ENCODE measurements around the gene IRF2BP1.
"Not testable (repeated sequence)": the region's sequence is repeated elsewhere in the genome, so short reads cannot be mapped to it uniquely, and the experiment has no call there.

Gene IRF2BP1

GRCh38 chr19:45901912-45902650 is 16.1 kb upstream of the IRF2BP1 start, which contains the start of gene MYPOP:
MYPOP (minus strand) TSS chr19:45902613; CDS start chr19:45901773, 840 bp downstream.
- DNase-seq, result peak; percentile 20

DNA sequence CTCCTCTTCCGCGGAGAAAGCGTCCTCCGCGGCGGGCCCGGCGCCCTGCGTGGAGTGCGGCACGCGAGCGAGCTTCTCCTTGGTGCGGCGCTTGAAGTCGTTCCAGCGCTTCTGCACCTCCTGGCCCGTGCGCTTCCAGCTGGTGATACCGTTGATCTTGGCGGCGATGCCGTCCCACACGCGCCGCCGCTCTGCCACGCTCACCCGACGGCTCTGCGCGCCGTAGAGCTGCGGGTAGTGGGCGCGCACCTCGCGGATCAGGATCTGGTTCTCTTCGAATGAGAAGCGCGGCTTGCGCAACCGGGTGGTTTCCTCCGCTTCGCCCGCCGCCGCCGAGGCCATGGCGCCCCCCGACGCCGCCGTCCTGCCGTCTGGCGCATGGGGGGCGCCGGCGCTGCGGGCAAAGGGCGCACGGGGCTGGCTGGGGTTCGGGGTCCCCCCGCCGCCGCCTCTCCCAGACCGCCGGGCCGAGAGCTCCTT is 15.5 kb upstream of the IRF2BP1 start:
- peak; percentile 16 for DNase-seq

GRCh38 chr19:45900738-45901431 is 14.9 kb upstream of the IRF2BP1 start:
- peak; percentile 68 for DNase-seq

- no peak for DNase-seq
Observed at GRCh38 chr19:45899919-45900589, 14.1 kb upstream of the IRF2BP1 start.

DNA sequence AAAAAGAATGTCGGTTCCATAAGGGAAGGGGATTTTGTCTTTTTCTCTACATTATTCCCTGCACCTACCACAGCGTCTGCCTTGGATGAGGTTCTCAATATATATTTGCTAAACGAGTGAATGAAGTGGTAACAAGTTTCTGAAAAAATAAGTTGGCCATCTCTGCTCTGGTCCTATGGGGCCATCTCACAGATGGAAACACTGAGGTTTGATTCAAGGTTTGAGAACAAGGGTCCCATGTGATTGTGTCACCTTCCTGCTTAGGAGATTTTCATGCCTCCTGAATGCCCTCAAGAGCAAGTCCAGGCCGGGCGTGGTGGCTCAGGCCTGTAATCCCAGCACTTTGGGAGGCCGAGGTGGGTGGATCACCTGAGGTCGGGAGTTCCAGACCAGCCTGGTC is 13.3 kb upstream of the IRF2BP1 start:
- no peak for DNase-seq

DNA sequence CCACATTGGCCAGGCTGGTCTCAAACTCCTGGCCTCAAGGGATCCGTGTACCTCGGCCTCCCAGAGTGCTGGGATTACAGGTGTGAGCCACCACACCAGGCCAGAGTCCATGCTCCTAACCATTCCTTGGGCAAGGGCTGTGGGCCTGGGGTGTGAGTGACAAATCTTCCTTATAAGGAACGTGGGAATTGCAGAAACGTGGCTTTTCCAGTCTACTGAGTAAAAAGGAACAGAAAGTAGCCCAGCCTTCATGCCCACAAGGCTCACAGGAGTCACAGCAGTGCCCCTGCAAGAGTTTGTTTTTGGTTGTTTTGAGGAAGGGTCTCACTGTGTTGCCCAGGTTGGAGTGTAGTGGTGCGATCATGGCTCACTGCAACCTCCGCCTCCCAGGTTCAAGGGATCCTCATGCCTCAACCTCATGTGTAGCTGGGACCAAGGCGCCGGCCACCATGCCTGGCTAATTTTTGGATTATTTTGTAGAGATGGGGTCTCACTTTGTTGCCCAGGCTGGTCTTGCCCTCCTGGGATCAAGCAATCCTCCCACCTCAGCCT is 11.4 kb upstream of the IRF2BP1 start:
- DNase-seq, result no peak

DNA sequence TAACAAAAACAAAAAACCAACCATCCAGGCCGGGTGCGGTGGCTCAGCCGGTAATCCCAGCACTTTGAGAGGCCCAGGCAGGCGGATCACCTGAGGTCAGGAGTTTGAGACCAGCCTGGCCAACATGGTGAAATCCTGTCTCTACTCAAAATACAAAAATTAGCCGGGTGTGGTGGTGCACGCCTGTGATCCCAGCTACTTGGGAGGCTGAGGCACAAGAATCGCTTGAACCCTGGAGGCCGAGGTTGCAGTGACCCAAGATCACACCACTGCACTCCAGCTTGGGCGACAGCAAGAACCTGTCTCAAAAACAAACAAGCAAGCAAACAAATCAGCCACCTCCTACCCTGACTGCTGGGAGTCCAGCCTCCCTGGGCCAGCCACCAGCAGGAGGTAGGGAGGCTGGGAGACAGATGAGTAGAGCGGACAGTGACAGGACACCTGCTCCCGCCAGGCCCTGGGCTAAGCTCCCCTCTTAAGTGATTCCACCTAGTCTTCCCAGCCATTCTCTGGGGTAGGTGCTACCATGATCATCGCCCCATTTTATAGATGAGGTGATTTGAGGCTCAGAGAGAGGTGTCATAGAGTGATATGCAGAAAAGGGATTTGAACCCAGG is 10.2 kb upstream of the IRF2BP1 start:
- not testable (repeated sequence) for DNase-seq

- DNase-seq, result no peak
Observed at GRCh38 chr19:45895519-45895972, 9.6 kb upstream of the IRF2BP1 start.

DNA sequence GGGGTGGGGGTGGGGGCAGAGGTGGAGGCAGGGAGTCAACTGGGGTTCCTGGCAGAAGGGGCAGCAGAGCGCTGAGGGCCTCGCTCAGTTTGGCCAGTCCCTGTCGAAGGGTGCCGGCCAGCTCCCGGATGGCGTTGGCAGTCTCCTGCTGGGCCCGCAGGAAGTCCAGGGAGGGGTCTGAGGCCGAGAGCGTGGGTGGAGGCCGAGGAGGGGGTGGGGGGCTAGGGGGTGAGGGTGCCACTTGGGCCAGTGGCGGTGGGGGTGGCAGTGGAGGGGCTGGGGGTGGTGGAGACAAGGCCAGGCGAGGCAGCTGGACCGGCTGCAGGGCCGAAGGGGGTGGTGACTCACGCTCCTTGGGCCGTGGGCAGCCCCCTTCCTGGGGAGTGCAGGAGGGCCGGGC is 4.9 kb upstream of the IRF2BP1 start:
- no peak for DNase-seq

- DNase-seq, result peak; percentile 77
Observed at GRCh38 chr19:45889210-45889885, 3.4 kb upstream of the IRF2BP1 start.

DNA sequence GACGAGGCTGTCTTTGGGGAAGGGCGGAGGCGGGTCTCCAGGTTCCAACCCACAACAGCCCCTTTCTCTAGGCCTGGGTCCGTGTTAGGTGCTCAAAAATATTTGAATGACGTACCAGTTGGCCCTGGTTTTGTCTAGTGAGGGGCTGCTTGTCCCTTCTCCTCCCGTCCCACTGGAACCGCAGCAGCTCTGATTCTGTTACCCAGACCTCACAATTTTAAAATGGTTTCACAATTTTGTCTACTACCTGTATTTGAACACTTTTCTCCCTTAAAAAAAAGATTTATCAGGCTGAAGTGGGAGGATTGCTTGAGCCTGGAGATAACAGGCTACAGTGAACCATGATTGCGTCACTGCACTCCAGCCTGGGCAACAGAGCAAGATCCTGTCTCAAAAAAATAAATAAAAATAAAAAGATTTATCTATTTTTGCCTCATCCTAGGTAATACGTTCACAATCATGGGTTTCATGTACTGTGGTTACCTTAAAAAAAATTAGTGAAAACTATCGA is 1.3 kb upstream of the IRF2BP1 start:
- DNase-seq, result no peak

- DNase-seq, result peak; percentile 96
Observed at GRCh38 chr19:45886427-45887199, 672 bp upstream of the IRF2BP1 start.

DNA sequence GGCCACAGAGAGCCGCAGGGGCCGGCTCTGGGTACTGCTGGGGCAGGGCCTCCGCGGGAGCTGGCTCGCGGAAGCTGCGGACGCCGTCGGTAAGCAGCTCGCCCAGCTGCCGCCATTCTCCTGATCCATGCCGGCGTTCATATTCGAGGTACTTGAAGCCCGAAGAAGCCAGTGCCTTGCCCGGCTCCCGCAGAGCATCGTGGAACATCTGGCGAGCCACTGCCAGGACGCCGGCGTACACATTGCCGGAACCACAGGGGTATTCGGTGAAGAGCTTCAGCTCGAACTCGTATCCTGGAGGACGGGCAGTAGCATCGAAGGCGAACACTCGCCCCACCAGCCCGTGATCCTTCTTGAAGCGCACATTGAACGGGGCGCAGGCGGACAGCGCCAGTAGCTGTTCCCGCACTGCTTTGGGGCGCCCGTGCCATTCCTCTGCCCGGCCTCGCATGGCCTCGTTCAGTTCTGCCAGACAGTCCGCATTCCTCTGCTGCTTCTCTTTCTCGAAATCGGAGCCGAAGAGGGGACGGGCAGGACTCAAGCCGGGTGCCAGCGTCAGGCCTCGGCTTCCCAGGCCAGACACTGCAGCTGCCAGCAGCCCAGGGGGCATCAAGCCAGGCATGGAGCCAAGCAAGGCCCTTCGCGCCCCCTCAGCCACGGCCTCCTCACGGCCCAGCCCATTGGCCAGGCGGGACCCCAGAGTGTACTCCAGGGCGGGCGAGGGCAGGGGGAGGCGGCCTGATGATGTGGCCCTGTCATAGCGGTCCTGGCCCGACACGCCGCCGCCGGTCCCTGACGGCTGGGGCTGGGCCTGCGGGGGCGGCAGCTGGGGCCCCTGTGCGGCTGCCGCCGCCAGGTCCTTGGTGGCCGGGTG is 1.0 kb downstream of the IRF2BP1 start:
- DNase-seq, result peak; percentile 16

- no peak for DNase-seq
Observed at GRCh38 chr19:45883881-45884681, 1.9 kb downstream of the IRF2BP1 start.

GRCh38 chr19:45883586-45883880 is 2.4 kb downstream of the IRF2BP1 start:
- DNase-seq, result no peak

GRCh38 chr19:45882652-45883585 is 3.0 kb downstream of the IRF2BP1 start:
- peak; percentile 88 for DNase-seq

DNA sequence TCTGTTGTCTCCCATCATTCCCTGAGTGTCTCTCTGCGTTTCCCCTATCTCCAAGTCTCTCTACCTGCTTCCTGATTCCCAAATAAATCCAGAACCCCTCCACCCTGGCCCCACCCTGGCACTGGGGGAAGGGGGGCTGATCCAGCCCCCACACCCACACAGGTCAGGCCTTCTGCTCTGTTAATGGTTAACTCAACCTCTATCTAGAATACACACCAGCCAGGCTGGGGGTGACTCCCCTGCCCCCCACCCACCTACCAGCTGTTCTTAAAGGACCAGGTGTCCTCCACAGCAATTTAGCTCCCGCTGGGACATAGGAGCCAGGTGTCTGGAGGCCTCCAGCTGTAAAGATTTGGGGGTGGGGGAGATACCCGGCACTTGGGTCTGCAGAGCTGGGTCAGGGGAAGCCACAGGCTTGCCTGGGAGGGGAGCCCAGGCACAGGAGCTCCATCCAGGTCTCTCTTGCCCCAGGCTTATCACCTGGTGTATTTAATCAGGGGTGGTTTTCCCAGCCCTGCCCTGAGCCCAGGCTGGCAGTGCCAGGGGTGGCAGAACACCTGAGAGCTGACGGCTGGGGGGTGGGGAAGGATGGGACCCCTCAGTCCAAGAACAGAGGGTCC is 3.9 kb downstream of the IRF2BP1 start:
- DNase-seq, result no peak
